A549 (cell line): ENCODE measurements around the gene GJA10. TPM values are rescaled to one million over a fixed set of nuclear protein-coding genes. Genes with fewer than 3 reads are reported as not detected.

Source experiments
- ATAC-seq, 2 experiments: fragments of 200-7000 bp in 1 of 2; fragments of >200 bp in 1 of 2; cut with Nextera tagmentation in 1 of 2; cut with Tn5 transposase in 1 of 2; 3 replicates each; pipeline versions ENCODE4 v1.8.0 to v1.9.1; 2018 to 2020; ENCODE audit warnings: mild to moderate bottlenecking in 1 of 2, moderate library complexity in 1 of 2
- CTCF ChIA-PET: fragments of 300-600 bp; sonication (Branson Sonifier 250); formaldehyde crosslinking; extraction: SDS; loops from one replicate; lab custom pipeline; 2021; ENCODE audit warnings: antibody characterized with exemption, inconsistent platforms; lab: Yijun Ruan, JAX
- POLR2A ChIA-PET: fragments of 350-600 bp; formaldehyde crosslinking; extraction: SDS; loops from one replicate; lab custom pipeline; 2021; ENCODE audit warnings: antibody characterized with exemption, inconsistent platforms; lab: Yijun Ruan, JAX
- DNase-seq, 2 experiments: peaks; one replicate each; pipeline versions ENCODE4 v3.0.0 to v3.0.0-alpha.2; 2011 to 2016; ENCODE audit warnings: low read depth in 1 of 2, low spot score in 1 of 2
- FAIRE-seq: peaks from 2 replicates; lab custom pipeline; 2011; peaks lifted over from hg19 to GRCh38; lab: Jason Lieb, UNC
- H3K27ac ChIP-seq, 2 experiments: fragments of >200 bp; sonication (Bioruptor Twin); formaldehyde crosslinking; 3 replicates each; pipeline ENCODE4 v1.5.1; 2016 to 2017
- H3K4me1 ChIP-seq: fragments of >200 bp; sonication (Bioruptor Twin); formaldehyde crosslinking; 3 replicates; pipeline ENCODE4 v1.6.1; 2016
- H3K4me2 ChIP-seq: fragments of >200 bp; sonication (Bioruptor Twin); formaldehyde crosslinking; 3 replicates; pipeline ENCODE4 v1.6.1; 2016
- H3K4me3 ChIP-seq: fragments of >200 bp; sonication (Bioruptor Twin); formaldehyde crosslinking; 3 replicates; pipeline ENCODE4 v1.5.1; 2016
- H3K9me3 ChIP-seq: fragments of >200 bp; sonication (Bioruptor Twin); formaldehyde crosslinking; 3 replicates; pipeline ENCODE4 v1.6.1; 2016
- ATOH8 ChIP-seq: fragments of 250-450 bp; sonication (Bioruptor Pico); IDR thresholded peaks from 2 replicates; pipeline ENCODE4 v1.5.0; 2020; ENCODE audit warnings: low read depth, mild to moderate bottlenecking, moderate library complexity
- CBX8 ChIP-seq: fragments of 200-600 bp; sonication (generic); IDR thresholded peaks from 2 replicates; pipeline ENCODE4 v1.6.1; 2016
- CHD2 ChIP-seq: fragments of 150-350 bp; IDR thresholded peaks from 2 replicates; pipeline ENCODE4 v1.6.1; 2014; ENCODE audit warnings: low read length; ENCODE audit not compliant: partially characterized antibody
- CHD4 ChIP-seq: fragments of 200-600 bp; sonication (generic); IDR thresholded peaks from 2 replicates; pipeline ENCODE4 v1.6.1; 2016; ENCODE audit warnings: antibody characterized with exemption, mild to moderate bottlenecking, borderline replicate concordance
- E2F6 ChIP-seq: IDR thresholded peaks from 2 replicates; pipeline ENCODE4 v1.6.1; 2012; ENCODE audit warnings: low read depth, borderline replicate concordance
- EP300 ChIP-seq, 2 experiments: fragments of >200 bp; sonication (Bioruptor Twin); formaldehyde crosslinking; IDR thresholded peaks; 2 replicates in 1 of 2; 3 replicates in 1 of 2; pipeline ENCODE4 v1.6.1; 2016 to 2017
- HES2 ChIP-seq: fragments of >200 bp; sonication (Bioruptor Twin); formaldehyde crosslinking; IDR thresholded peaks from 2 replicates; pipeline ENCODE4 v1.6.1; 2016
- HEYL ChIP-seq: fragments of 250-450 bp; sonication (Bioruptor Pico); IDR thresholded peaks from 2 replicates; pipeline ENCODE4 v1.8.0; 2021; ENCODE audit warnings: mild to moderate bottlenecking, moderate library complexity
- HMGXB4 ChIP-seq: fragments of 250-450 bp; sonication (Bioruptor Pico); IDR thresholded peaks from 2 replicates; pipeline ENCODE4 v1.5.0; 2021; ENCODE audit warnings: mild to moderate bottlenecking, moderate library complexity, borderline replicate concordance
- HOXA7 ChIP-seq: fragments of 250-450 bp; sonication (Bioruptor Pico); IDR thresholded peaks from 2 replicates; pipeline ENCODE4 v1.5.0; 2020; ENCODE audit warnings: mild to moderate bottlenecking, moderate library complexity
- HOXB13 ChIP-seq: fragments of 250-450 bp; sonication (Bioruptor Pico); IDR thresholded peaks from 2 replicates; pipeline ENCODE4 v1.5.0; 2020; ENCODE audit warnings: low read depth, mild to moderate bottlenecking, moderate library complexity
- KDM1A ChIP-seq: fragments of 200-600 bp; sonication (generic); IDR thresholded peaks from 2 replicates; pipeline ENCODE4 v1.6.1; 2016; ENCODE audit warnings: low read depth, mild to moderate bottlenecking
- KDM5A ChIP-seq: fragments of 200-600 bp; sonication (generic); IDR thresholded peaks from 2 replicates; pipeline ENCODE4 v1.6.1; 2016; ENCODE audit warnings: antibody characterized with exemption, mild to moderate bottlenecking
- MAFK ChIP-seq: fragments of 450-650 bp; IDR thresholded peaks from 2 replicates; pipeline ENCODE4 v1.6.1; 2014; ENCODE audit not compliant: partially characterized antibody
- NR3C1 ChIP-seq: fragments of >200 bp; sonication (Bioruptor Twin); formaldehyde crosslinking; IDR thresholded peaks from 3 replicates; pipeline ENCODE4 v1.6.1; 2017
- PBX3 ChIP-seq: IDR thresholded peaks from 2 replicates; pipeline ENCODE4 v1.6.1; 2012
- PHF8 ChIP-seq: fragments of 200-600 bp; sonication (generic); IDR thresholded peaks from 2 replicates; pipeline ENCODE4 v1.6.1; 2016; ENCODE audit warnings: low read depth, mild to moderate bottlenecking, antibody characterized with exemption, moderate library complexity, borderline replicate concordance
- POLR2AphosphoS2 ChIP-seq: conservative IDR thresholded peaks from 2 replicates; pipeline ENCODE4 v1.6.1; 2012; ENCODE audit warnings: low read length, improper control_type of control experiment, inconsistent platforms
- RAD21 ChIP-seq, 2 experiments: fragments of >200 bp in 1 of 2; sonication (Bioruptor Twin) in 1 of 2; formaldehyde crosslinking in 1 of 2; IDR thresholded peaks in 1 of 2; conservative IDR thresholded peaks in 1 of 2; 2 replicates in 1 of 2; 3 replicates in 1 of 2; pipeline ENCODE4 v1.6.1; 2012 to 2018; ENCODE audit warnings: inconsistent platforms in 1 of 2
- RCOR1 ChIP-seq: fragments of 150-350 bp; IDR thresholded peaks from 2 replicates; pipeline ENCODE4 v1.6.1; 2014; ENCODE audit warnings: antibody characterized with exemption, low read length, low read depth
- REST ChIP-seq: fragments of 200-600 bp; sonication (generic); IDR thresholded peaks from 2 replicates; pipeline ENCODE4 v1.6.1; 2016; ENCODE audit warnings: antibody characterized with exemption, mild to moderate bottlenecking, moderate library complexity
- RNF2 ChIP-seq: fragments of 200-600 bp; sonication (generic); IDR thresholded peaks from 2 replicates; pipeline ENCODE4 v1.6.1; 2016; ENCODE audit warnings: low read depth, mild to moderate bottlenecking, antibody characterized with exemption, moderate library complexity, borderline replicate concordance
- TFCP2L1 ChIP-seq: fragments of 250-450 bp; sonication (Bioruptor Pico); IDR thresholded peaks from 2 replicates; pipeline ENCODE4 v1.5.0; 2021; ENCODE audit warnings: mild to moderate bottlenecking
- TP53 ChIP-seq: fragments of 250-450 bp; sonication (Bioruptor Pico); IDR thresholded peaks from 2 replicates; pipeline ENCODE4 v1.5.0; 2021; ENCODE audit warnings: mild to moderate bottlenecking, moderate library complexity
- USF2 ChIP-seq: fragments of 450-650 bp; IDR thresholded peaks from 2 replicates; pipeline ENCODE4 v1.6.1; 2014; ENCODE audit warnings: antibody characterized with exemption
- ZC3H11A ChIP-seq: fragments of 450-650 bp; IDR thresholded peaks from 2 replicates; pipeline ENCODE4 v1.6.1; 2014; ENCODE audit warnings: antibody characterized with exemption, mild to moderate bottlenecking
- ZSCAN20 ChIP-seq: fragments of 250-450 bp; sonication (Bioruptor Pico); IDR thresholded peaks from 2 replicates; pipeline ENCODE4 v1.8.0; 2022; ENCODE audit warnings: mild to moderate bottlenecking, moderate library complexity
- WGBS: methylation state at CpG from one replicate; pipeline ENCODE4 v1.1.6; 2017; ENCODE audit errors: missing lambda C conversion rate; 5-methylcytosine and 5-hydroxymethylcytosine counted together
- polyA plus RNA-seq, 4 experiments: library from polyadenylated mRNA; depleted of rRNA in 3 of 4; stranded (reverse); fragments of >200 nt; fragmentation: RNase III in 1 of 4; extraction: RNeasy Plus Mini Kit Qiagen cat#74134 plus additional on column Dnase treatment in 1 of 4; gene quantifications; 2 replicates in 3 of 4; 3 replicates in 1 of 4; pipeline ENCODE4 v1.2.3, GENCODE V29; 2011 to 2017

The GJA10 gene
- polyA plus RNA-seq, 2 of the 4 experiments (the other 2 are of a cell fraction) = not detected

- POLR2A ChIA-PET = no interaction called here
- H3K4me2 ChIP-seq = no peak overlapping the region
- DNase-seq (no peak), FAIRE-seq (no peak)
- no peak for TF ChIP-seq RAD21 (conservative IDR thresholded peaks at IDR 0.05 in 1 of 2, IDR thresholded peaks at IDR 0.05 in 1 of 2)
- no peak for TF ChIP-seq RNF2
- TF ChIP-seq REST = no peak
- no peak for TF ChIP-seq HOXB13 (CRISPR knock-in tag)
- no peak for TF ChIP-seq ZSCAN20 (CRISPR knock-in tag)
- TF ChIP-seq USF2 = no peak
- TF ChIP-seq CHD2 = no peak
- TF ChIP-seq RCOR1 = no peak
- TF ChIP-seq CBX8 = no peak
- no peak for TF ChIP-seq CHD4
- TF ChIP-seq MAFK = no peak
- TF ChIP-seq HES2 = no peak
- TF ChIP-seq ZC3H11A = no peak
- no peak for TF ChIP-seq PBX3
- TF ChIP-seq HOXA7 (CRISPR knock-in tag) = no peak
- no peak for TF ChIP-seq EP300 (IDR thresholded peaks at IDR 0.05)
- TF ChIP-seq HEYL = no peak
- TF ChIP-seq, all 56 proteins: peak for 0
- CTCF ChIA-PET = no interaction called here
- Histone ChIP-seq H3K4me3 (no peak overlapping the region), H3K27ac (no peak overlapping the region), H3K9me3 (no peaks in the 10 kb centered on the region), H3K4me1 (no peaks in the 10 kb centered on the region)
- no peak for ATAC-seq
- WGBS = 88% methylated on average over 4 of the region's 4 CpGs
Observed at GRCh38 chr6:89859744-89860143, 34.5 kb upstream of the GJA10 start.

- POLR2A ChIA-PET = no interaction called here
- FAIRE-seq = no peak
- no peaks in the 10 kb centered on the region for H3K4me1 ChIP-seq
- H3K9me3 ChIP-seq = no peaks in the 10 kb centered on the region
- CTCF ChIA-PET = no interaction called here
- H3K27ac ChIP-seq = no peak overlapping the region
- H3K4me2 ChIP-seq = no peak overlapping the region
- H3K4me3 ChIP-seq = no peak overlapping the region
- 87% methylated on average over 5 of the region's 5 CpGs for WGBS
- no peak for ATAC-seq
- no peak for DNase-seq
- no peak for TF ChIP-seq PBX3
- no peak for TF ChIP-seq ATOH8 (CRISPR knock-in tag)
- no peak for TF ChIP-seq CBX8
- no peak for TF ChIP-seq MAFK
- no peak for TF ChIP-seq TFCP2L1 (CRISPR knock-in tag)
- no peak for TF ChIP-seq TP53
- no peak for TF ChIP-seq PHF8
- TF ChIP-seq POLR2AphosphoS2 = no peak
- TF ChIP-seq HOXA7 (CRISPR knock-in tag) = no peak
- TF ChIP-seq ZSCAN20 (CRISPR knock-in tag) = no peak
- TF ChIP-seq HMGXB4 (CRISPR knock-in tag) = no peak
- no peak for TF ChIP-seq KDM1A
- no peak for TF ChIP-seq E2F6
- TF ChIP-seq EP300 (IDR thresholded peaks at IDR 0.05) = no peak
- TF ChIP-seq KDM5A = no peak
- TF ChIP-seq NR3C1 = no peak
Observed at GRCh38 chr6:89862273-89862672, 32.0 kb upstream of the GJA10 start.
